HS-5 (cell line): Measurements from ENCODE around the gene NGFR.
"Not testable (repeated sequence)": the region's sequence is repeated elsewhere in the genome, so short reads cannot be mapped to it uniquely, and the experiment has no call there.

ENCODE experiments used
- DNase-seq: peaks from one replicate; pipeline ENCODE4 v3.0.0-alpha.2; 2012; ENCODE audit warnings: low read depth

The NGFR gene

GRCh38 chr17:49545806-49546545 is 50.9 kb downstream of the NGFR start:
- no peak for DNase-seq

- no peak for DNase-seq
These were observed 51.7 kb downstream of the NGFR start for GRCh38 chr17:49546546-49547535.

- no peak for DNase-seq
These were observed 52.5 kb downstream of the NGFR start for GRCh38 chr17:49547566-49547965.

- DNase-seq = no peak
These were observed 53.0 kb downstream of the NGFR start for GRCh38 chr17:49548051-49548505.

- DNase-seq = no peak
These were observed 53.6 kb downstream of the NGFR start for GRCh38 chr17:49548506-49549310.

- DNase-seq = no peak
These were observed 54.2 kb downstream of the NGFR start for GRCh38 chr17:49549311-49549605.

GRCh38 chr17:49549691-49550678 is 54.9 kb downstream of the NGFR start:
- no peak for DNase-seq

GRCh38 chr17:49550764-49551163 is 55.7 kb downstream of the NGFR start:
- not testable (repeated sequence) for DNase-seq

GRCh38 chr17:49551221-49552069 is 56.4 kb downstream of the NGFR start:
- no peak for DNase-seq

- DNase-seq = no peak
These were observed 57.1 kb downstream of the NGFR start for GRCh38 chr17:49552070-49552751.

- no peak for DNase-seq
These were observed 58.7 kb downstream of the NGFR start for GRCh38 chr17:49553676-49554335.

GRCh38 chr17:49554694-49555494 is 59.8 kb downstream of the NGFR start:
- no peak for DNase-seq

- no peak for DNase-seq
These were observed 60.6 kb downstream of the NGFR start for GRCh38 chr17:49555495-49556222.

- DNase-seq = no peak
These were observed 61.3 kb downstream of the NGFR start for GRCh38 chr17:49556223-49556943.

- DNase-seq = no peak
These were observed 62.4 kb downstream of the NGFR start for GRCh38 chr17:49557312-49558024.
